HG03342 (cell line): Measurements from ENCODE around the gene IMMP1L.
"Not testable (repeated sequence)": the region's sequence is repeated elsewhere in the genome, so short reads cannot be mapped to it uniquely, and the experiment has no call there.

Source experiments
- ATAC-seq: cut with Tn5 transposase; IDR thresholded peaks from one replicate; pipeline ENCODE4 v1.9.1; 2021; ENCODE audit warnings: mild to moderate bottlenecking, moderate library complexity; ENCODE audit not compliant: unreplicated experiment

The IMMP1L gene

DNA sequence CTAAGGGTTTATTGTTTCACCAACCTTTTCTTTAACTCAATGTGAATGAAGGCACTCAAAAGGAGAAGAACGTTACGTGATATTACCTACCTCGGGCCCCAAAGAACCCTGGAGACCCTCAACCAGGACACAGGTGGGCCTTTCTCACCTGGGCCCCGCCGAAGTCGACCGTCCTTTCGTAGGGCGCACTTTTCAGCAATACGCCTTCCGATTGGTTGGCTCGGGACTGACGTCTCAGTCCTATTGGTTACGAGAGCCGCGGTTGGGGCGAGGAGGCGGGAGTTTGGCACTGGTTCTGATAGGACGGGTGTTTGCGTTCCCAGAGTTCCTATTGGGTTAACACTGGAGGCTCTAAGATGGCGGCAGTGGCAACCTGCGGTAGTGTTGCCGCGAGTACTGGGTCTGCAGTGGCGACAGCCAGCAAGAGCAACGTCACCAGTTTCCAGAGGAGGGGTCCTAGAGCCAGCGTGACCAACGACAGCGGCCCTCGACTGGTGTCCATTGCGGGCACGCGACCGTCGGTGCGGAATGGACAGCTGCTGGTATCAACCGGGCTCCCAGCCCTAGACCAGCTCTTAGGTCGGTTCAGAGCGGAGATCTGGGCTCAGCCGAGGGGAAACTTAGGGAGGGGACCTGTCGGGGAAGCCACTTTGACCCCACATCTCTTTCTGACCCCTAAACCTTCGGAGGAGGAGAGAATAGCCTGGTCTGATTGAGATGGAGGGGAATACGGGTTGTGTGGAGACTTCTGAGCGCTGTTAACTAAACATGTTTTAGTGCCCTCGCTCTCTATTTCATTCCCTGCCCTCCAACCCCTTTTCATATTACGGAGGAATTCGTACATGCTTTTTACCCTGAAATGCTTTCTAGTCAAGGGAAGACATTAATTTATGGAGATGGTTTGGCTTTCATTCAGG, at the start of gene IMMP1L, which contains the start of gene ELP4:
IMMP1L (minus strand) TSS at position 194 of the 917 bp plus-strand sequence. CDS start 46,346 bp downstream, outside the sequence.
ELP4 (plus strand) TSS at position 339 of the 917 bp plus-strand sequence; CDS start at position 357, 18 bp downstream.
- ATAC-seq: peak; percentile 100

- ATAC-seq: no peak
Observed at GRCh38 chr11:31558001-31558400, 48.6 kb upstream of the IMMP1L start.

- no peak for ATAC-seq
Observed at GRCh38 chr11:31555938-31556337, 46.5 kb upstream of the IMMP1L start.

DNA sequence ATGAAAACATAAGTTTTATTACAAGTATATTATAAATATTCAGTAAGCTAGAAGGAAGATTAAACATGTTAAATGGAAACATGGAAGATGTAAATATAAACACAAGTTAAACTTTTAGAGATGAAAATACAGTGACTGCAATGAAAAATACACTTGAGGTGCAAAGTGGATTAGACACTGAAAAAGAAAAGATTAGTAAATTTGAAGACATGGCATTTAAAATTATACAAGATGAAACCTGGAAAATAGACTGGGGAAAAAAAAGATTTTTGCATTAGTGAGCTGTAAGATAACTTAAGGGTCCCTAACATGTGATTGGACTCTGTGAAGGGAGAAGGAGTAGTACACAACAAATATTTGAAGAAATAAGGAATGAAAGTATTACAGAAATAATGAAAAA, 33.4 kb upstream of the IMMP1L start:
- no peak for ATAC-seq

- ATAC-seq: no peak
Observed at GRCh38 chr11:31535479-31535878, 26.1 kb upstream of the IMMP1L start.

DNA sequence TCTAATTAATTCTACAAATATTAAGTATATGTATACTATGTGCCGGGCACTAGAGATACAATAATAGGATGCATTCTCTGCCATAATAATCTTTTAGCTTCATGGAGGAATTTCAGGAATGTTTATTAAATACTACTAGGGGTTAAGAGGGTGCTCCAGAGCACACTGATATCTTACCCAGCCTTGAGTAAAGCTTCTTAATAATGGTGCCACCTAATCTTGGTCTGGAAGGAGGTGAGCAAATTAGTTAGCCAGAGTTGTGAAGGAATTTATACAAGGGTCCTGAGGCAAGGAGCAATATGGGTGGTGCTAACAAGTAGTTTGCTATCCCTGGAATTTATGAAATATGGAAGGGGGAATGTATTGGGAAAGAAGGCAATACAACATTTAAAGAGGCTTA, 21.9 kb upstream of the IMMP1L start:
- no peak for ATAC-seq

- peak; percentile 49 for ATAC-seq
Observed at GRCh38 chr11:31529701-31530100, 20.3 kb upstream of the IMMP1L start.

GRCh38 chr11:31529189-31529588, 19.8 kb upstream of the IMMP1L start:
- no peak for ATAC-seq

DNA sequence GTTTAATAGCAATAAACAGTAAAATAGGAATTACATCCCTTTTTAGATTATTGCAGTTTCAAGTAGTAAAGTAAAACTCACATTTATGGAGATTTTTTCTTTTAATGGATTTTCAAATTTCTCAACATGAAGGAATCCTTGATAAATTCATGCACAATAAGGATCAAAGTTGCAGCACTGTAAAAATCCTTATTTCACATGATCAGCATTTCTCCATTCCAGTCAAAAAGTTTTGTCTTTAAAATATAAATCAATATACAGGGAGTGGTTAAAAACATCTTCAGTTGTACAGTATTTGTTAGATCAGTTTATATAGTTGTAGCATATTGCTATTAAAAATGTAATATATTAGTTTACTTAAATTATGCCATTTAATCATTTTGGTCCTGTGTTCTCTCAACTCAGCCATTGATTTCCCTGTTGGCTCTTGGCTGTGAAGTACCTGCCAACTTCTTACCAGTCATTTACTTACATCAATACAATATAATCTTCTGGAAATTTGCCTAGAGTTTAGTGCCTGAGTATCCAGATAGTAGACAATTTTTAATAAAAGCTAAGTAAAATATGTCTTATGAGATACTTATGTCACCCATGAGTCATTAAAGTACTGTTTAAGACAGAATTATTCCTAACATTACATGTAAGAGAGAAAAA, 12.2 kb upstream of the IMMP1L start:
- ATAC-seq: no peak

GRCh38 chr11:31512117-31512516, 2.7 kb upstream of the IMMP1L start:
- no peak for ATAC-seq

GRCh38 chr11:31509051-31509428, 382 bp downstream of the IMMP1L start:
- peak; percentile 6 for ATAC-seq

DNA sequence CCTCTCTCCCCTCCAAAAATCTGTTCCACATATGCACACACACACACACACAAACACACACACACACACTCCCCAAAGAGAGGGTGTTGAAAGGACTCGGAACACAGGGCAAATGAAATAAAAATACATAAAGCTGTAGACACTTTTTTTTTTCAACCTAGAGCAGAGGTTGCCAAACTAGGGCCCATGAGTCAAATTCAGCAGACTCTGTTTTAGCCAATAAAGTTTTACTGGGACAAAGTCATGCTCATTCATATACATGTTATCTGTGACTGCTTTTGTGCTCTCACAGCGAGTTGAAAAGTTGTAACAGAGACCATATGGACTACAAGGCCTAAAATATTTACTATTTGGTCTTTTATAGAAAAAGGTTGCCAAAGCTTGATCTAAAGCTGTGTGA, 8.9 kb downstream of the IMMP1L start:
- no peak for ATAC-seq

DNA sequence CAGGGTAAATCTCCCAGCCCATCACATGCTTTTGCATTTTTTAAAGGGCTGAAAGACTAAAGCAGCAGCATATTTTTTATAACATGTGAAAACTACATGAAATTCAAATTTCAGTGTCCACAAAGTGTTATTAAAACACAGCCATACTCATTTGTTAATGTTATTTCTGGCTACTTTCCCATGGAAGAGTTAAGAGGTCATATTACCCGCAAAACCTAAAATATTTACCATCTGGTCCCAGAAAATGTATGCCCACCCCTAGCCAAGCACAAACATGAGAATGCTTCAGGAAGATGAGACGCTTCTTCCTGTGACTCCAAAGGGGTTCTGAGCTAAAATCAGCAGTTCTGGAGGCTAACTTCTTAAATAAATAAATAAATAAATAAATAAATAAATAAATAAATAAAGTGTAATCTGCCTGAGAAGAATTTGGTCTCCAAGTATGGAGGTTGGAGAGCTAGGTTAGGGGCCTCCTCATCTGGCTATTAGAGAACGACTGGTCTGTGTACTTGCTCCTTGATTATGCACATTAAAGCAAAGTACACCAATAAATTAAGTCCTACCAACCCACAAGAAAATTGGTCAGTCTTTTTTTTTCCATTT, 9.7 kb downstream of the IMMP1L start:
- no peak for ATAC-seq

DNA sequence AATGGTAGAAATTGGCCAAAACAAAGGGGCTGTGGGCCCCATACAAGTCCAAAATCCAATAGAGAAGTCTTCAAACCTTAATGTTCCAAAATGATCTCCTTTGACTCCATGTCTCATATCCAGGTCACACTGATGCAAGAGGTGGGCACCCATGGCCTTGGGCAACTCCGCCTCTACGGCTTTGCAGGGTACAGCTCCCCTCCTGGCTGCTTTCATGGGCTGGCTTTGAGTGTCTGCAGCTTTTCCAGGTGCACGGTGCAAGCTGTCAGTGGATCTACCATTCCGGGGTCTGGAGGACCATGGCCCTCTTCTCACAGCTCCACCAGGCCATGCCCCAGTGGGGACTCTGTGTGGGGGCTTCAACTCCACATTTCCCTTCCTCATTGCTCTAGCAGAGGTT, 15.7 kb downstream of the IMMP1L start:
- not testable (repeated sequence) for ATAC-seq

DNA sequence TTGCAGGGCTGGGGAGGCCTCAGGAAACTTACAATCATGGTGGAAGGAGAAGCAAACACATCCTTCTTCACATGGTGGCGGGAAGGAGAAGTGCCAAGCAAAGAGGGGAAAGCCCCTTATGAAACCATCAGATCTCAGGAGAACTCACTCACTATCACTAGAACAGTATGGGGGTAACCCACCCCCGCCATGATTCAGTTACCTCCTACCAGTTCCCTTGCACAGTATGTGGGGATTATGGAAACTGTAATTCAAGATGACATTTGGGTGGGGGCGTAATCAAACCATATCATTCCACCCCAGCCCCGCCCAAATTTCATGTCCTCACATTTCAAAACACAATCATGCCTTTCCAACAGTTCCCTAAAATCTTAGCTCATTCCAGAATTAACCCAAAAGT, 16.2 kb downstream of the IMMP1L start:
- ATAC-seq: no peak

DNA sequence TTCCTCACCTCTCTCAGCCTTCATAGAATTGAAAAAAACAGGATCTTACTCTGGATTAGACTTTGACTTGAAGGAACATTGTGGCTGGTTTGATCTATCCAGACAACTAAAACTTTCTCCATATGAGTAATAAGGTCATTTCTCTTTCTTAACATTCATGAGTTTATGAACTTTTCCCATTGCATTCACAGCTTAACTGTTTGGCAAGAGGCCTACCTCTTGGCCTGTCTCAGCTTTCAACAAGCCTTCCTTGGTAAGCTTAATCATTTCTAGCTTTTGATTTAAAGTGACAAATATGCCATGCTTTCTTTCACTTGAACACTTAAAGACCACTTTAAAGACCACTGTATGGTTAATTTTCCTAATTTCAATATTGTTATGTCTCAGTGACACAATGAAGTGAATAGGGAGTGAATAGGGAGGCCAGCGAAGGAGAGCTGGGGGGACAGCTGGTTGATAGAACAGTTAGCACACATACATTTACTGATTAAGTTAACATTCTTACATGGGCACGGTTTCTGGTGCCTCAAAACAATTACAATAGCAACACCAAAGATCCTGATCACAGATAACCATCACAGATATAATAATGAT, 17.0 kb downstream of the IMMP1L start:
- ATAC-seq: no peak

GRCh38 chr11:31487848-31488247, 21.6 kb downstream of the IMMP1L start:
- ATAC-seq: no peak

DNA sequence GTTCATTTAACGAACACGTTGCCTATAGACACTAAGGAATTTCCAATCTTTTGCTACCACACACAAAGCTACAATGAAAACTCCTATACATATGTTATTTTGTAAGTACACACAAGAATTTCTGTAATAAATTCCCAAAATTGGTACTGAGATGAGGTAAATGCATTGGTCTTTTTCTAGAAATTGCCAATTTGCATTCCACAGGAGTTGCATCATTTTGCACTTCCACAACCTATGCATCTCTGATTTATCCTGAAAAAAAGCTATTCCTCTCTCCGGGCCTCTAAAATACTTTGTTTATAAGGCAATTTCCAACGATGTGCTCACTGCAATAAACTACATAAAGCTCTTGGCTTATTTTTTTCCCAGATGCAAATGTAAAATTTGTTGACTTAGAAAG, 24.9 kb downstream of the IMMP1L start:
- no peak for ATAC-seq

- ATAC-seq: no peak
Observed at GRCh38 chr11:31480930-31481329, 28.5 kb downstream of the IMMP1L start.

- no peak for ATAC-seq
Observed at GRCh38 chr11:31479066-31479465, 30.4 kb downstream of the IMMP1L start.

DNA sequence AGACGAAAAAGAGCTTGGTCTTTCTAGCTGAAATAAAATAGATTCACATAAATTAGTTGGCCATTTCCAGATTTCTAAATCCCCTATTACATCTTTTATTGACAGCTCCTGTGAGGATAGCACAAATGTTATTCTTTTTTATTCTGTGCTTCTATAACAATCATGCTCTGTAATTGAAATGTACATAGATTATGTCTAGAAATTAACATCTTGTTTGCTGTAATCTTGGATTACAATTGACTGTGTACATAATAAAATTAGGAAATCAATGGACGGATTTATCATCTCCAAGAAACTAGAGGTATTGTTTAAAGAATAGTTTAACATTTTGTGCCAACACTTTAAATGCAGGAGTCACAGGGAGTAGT, 31.2 kb downstream of the IMMP1L start:
- no peak for ATAC-seq
